Measurements from ENCODE around the gene PMM2. TPM values are rescaled to one million over a fixed set of nuclear protein-coding genes. Genes with fewer than 3 reads are reported as not detected.

Gene PMM2
- total and polyA plus RNA-seq, 2 donors (not counting 1 experiment from before 2014, with no cell fraction given), result 15.8 to 47.5 TPM

DNA sequence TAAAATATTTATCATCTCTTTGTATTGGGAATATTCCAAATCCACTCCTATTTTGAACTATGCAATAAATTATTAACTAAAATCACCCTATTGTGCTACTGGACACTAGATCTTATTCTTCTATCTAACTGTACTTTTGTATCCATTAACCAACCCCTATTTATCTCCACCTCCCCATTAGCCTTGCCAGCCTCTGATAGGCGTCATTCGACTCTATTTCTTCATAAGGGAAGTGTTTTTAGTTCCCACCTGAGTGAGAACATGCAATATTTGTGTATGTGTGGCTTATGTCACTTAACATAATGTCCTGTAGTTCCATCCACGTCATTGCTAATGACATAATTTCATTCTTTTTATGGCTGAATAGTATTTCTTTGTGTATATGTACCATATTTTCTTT, 24.1 kb upstream of the PMM2 start:
- no peaks in the 10 kb centered on the region for H3K9me3 Mint-ChIP-seq (ENCODE audit: insufficient read depth)
- no CpG with 5 or more reads among the region's 3 CpGs for WGBS (ENCODE audit: insufficient coverage)
- no peak overlapping the region for H3K4me3 Mint-ChIP-seq
- no peak for TF ChIP-seq EZH2 (IDR thresholded peaks at IDR 0.05; ENCODE audit: borderline replicate concordance, insufficient read depth, low read depth, low read length, poor library complexity, severe bottlenecking)
- TF ChIP-seq, protein P1, sequence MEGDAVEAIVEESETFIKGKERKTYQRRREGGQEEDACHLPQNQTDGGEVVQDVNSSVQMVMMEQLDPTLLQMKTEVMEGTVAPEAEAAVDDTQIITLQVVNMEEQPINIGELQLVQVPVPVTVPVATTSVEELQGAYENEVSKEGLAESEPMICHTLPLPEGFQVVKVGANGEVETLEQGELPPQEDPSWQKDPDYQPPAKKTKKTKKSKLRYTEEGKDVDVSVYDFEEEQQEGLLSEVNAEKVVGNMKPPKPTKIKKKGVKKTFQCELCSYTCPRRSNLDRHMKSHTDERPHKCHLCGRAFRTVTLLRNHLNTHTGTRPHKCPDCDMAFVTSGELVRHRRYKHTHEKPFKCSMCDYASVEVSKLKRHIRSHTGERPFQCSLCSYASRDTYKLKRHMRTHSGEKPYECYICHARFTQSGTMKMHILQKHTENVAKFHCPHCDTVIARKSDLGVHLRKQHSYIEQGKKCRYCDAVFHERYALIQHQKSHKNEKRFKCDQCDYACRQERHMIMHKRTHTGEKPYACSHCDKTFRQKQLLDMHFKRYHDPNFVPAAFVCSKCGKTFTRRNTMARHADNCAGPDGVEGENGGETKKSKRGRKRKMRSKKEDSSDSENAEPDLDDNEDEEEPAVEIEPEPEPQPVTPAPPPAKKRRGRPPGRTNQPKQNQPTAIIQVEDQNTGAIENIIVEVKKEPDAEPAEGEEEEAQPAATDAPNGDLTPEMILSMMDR (IDR thresholded peaks at IDR 0.05), result no peak
- POLR2A ChIA-PET, result no interaction called here
- H3K4me1 Mint-ChIP-seq, result no peaks in the 10 kb centered on the region
- intact Hi-C loops (cut with micrococcal nuclease), result no loop called here
- Histone ChIP-seq H3K36me3 (replicated peaks in 1 of 2; ENCODE audit: control extremely low read depth in 1 of 2, control insufficient read depth in 1 of 2, extremely low read depth in 1 of 2, insufficient read depth in 2 of 2, low read length in 1 of 2) (peaks cover 3 to 38% of the 10 kb centered on the region in 2 experiments), H3K9ac (ENCODE audit: low read length) (no peak overlapping the region), H3K4me1 (ENCODE audit: control insufficient read depth in 2 of 2, insufficient read depth in 2 of 2, low read length in 2 of 2) (no peaks in the 10 kb centered on the region), H3K4me3 (ENCODE audit: control extremely low read depth in 1 of 5, extremely low read depth in 1 of 5, insufficient read depth in 1 of 5, low read depth in 2 of 5, low read length in 4 of 5) (no peak overlapping the region), H4K20me1 (ENCODE audit: control insufficient read depth, insufficient read depth, low read length, poor library complexity, severe bottlenecking) (no peaks in the 10 kb centered on the region), H3K9me3 (ENCODE audit: control extremely low read depth in 1 of 3, control insufficient read depth in 2 of 3, insufficient read depth in 1 of 3, low read length in 2 of 3) (peaks cover 0 to 6% (median 0%) of the 10 kb centered on the region in 3 donors), H3K4me2 (replicated peaks; ENCODE audit: low read depth, low read length, poor library complexity, severe bottlenecking) (no peak overlapping the region), H2AFZ (ENCODE audit: insufficient read depth, low read depth, low read length, poor library complexity, severe bottlenecking) (no peak overlapping the region), H3K79me2 (ENCODE audit: control insufficient read depth, insufficient read depth, low read length) (no peaks in the 10 kb centered on the region), H3K27ac (ENCODE audit: low read length in 2 of 2) (no peak overlapping the region), H3K27me3 (replicated peaks in 1 of 4; ENCODE audit: control extremely low read depth in 1 of 4, control insufficient read depth in 3 of 4, insufficient read depth in 4 of 4, low read length in 3 of 4) (no peaks in the 10 kb centered on the region)
- no peak for DNase-seq
- no peak overlapping the region for H3K27ac Mint-ChIP-seq
- CTCF ChIA-PET, result no interaction called here
- no peaks in the 10 kb centered on the region for H3K27me3 Mint-ChIP-seq
- ATAC-seq (ENCODE audit: low read depth), result no peak

DNA sequence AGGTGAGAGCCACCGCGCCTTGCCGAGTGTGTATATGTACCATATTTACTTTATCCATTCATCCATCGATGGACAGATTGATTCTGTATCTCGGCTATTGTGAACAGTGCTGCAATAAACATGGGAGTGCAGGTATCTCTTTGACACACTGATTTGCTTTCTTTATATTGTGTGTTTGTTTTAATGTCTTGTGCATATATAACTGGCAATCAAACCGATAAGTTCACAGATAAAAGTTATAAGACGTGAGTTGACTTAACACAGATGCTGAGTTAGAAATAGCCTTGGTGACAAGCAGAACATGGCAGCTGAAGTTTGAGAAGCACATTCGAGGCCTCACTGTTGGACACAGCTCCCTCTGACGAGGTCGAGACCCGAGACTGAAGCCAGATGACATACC, 23.4 kb upstream of the PMM2 start:
- Histone ChIP-seq H3K27ac (ENCODE audit: low read length in 2 of 2) (no peak overlapping the region), H4K20me1 (ENCODE audit: control insufficient read depth, insufficient read depth, low read length, poor library complexity, severe bottlenecking) (no peaks in the 10 kb centered on the region), H3K9ac (ENCODE audit: low read length) (no peak overlapping the region), H3K4me2 (replicated peaks; ENCODE audit: low read depth, low read length, poor library complexity, severe bottlenecking) (no peak overlapping the region), H3K4me3 (ENCODE audit: control extremely low read depth in 1 of 5, extremely low read depth in 1 of 5, insufficient read depth in 1 of 5, low read depth in 2 of 5, low read length in 4 of 5) (no peak overlapping the region), H3K4me1 (ENCODE audit: control insufficient read depth in 2 of 2, insufficient read depth in 2 of 2, low read length in 2 of 2) (no peaks in the 10 kb centered on the region), H2AFZ (ENCODE audit: insufficient read depth, low read depth, low read length, poor library complexity, severe bottlenecking) (no peak overlapping the region), H3K79me2 (ENCODE audit: control insufficient read depth, insufficient read depth, low read length) (no peaks in the 10 kb centered on the region), H3K27me3 (replicated peaks in 1 of 4; ENCODE audit: control extremely low read depth in 1 of 4, control insufficient read depth in 3 of 4, insufficient read depth in 4 of 4, low read length in 3 of 4) (no peaks in the 10 kb centered on the region), H3K9me3 (ENCODE audit: control extremely low read depth in 1 of 3, control insufficient read depth in 2 of 3, insufficient read depth in 1 of 3, low read length in 2 of 3) (peaks cover 0 to 6% (median 0%) of the 10 kb centered on the region in 3 donors), H3K36me3 (replicated peaks in 1 of 2; ENCODE audit: control extremely low read depth in 1 of 2, control insufficient read depth in 1 of 2, extremely low read depth in 1 of 2, insufficient read depth in 2 of 2, low read length in 1 of 2) (peaks cover 1 to 38% of the 10 kb centered on the region in 2 experiments)
- 97% methylated on average over 10 of the region's 11 CpGs for WGBS (ENCODE audit: insufficient coverage)
- H3K27me3 Mint-ChIP-seq, result no peaks in the 10 kb centered on the region
- H3K4me3 Mint-ChIP-seq, result no peak overlapping the region
- ATAC-seq (ENCODE audit: low read depth) (no peak), DNase-seq (no peak)
- no peaks in the 10 kb centered on the region for H3K4me1 Mint-ChIP-seq
- H3K27ac Mint-ChIP-seq, result no peak overlapping the region
- ChIA-PET CTCF (no interaction called here), POLR2A (no interaction called here)
- intact Hi-C loops (cut with micrococcal nuclease), result no loop called here
- no peaks in the 10 kb centered on the region for H3K9me3 Mint-ChIP-seq (ENCODE audit: insufficient read depth)
- no peak for TF ChIP-seq EZH2 (IDR thresholded peaks at IDR 0.05; ENCODE audit: borderline replicate concordance, insufficient read depth, low read depth, low read length, poor library complexity, severe bottlenecking)
- TF ChIP-seq, protein P1 (IDR thresholded peaks at IDR 0.05), result no peak

Measured in B cell (primary cell).